Urinary bladder (tissue), 4 donors: Measurements from ENCODE around the gene CSAG1. TPM values are rescaled to one million over a fixed set of nuclear protein-coding genes. Genes with fewer than 3 reads are reported as not detected.
"Not testable (repeated sequence)": the region's sequence is repeated elsewhere in the genome, so short reads cannot be mapped to it uniquely, and the experiment has no call there.

Experiments used
- DNase-seq: peaks from one replicate; pipeline ENCODE4 v3.0.0-alpha.2; 2015; ENCODE audit errors: extremely low spot score
- H3K27ac ChIP-seq: one replicate; pipeline ENCODE4 v1.5.1; 2013; ENCODE audit warnings: low read depth, mild to moderate bottlenecking, moderate library complexity
- H3K36me3 ChIP-seq: one replicate; pipeline ENCODE4 v1.6.1; 2013; ENCODE audit warnings: mild to moderate bottlenecking, moderate library complexity; ENCODE audit not compliant: insufficient read depth
- H3K4me1 ChIP-seq: one replicate; pipeline ENCODE4 v1.6.1; 2013; ENCODE audit warnings: mild to moderate bottlenecking, moderate library complexity; ENCODE audit not compliant: insufficient read depth
- H3K4me3 ChIP-seq: one replicate; pipeline ENCODE4 v1.5.1; 2013; ENCODE audit warnings: low read depth, low read length
- WGBS: extraction: QIAGEN DNeasy Blood & Tissue Kit; methylation state at CpG from one replicate; pipeline ENCODE4 v1.1.7; 2013; 5-methylcytosine and 5-hydroxymethylcytosine counted together
- polyA plus RNA-seq: library from polyadenylated mRNA; stranded (reverse); fragments of 200-250 nt; gene quantifications from one replicate; pipeline ENCODE4 v1.2.3, GENCODE V29; 2013
- total RNA-seq: library from RNA; depleted of rRNA; stranded (reverse); fragments of >200 nt; gene quantifications from one replicate; pipeline ENCODE4 v1.2.3, GENCODE V29; 2014
- donor health status: healthy with polysubstance abuse.
- donor health status: healthy.

Gene CSAG1
- total and polyA plus RNA-seq, 2 donors = not detected

DNA sequence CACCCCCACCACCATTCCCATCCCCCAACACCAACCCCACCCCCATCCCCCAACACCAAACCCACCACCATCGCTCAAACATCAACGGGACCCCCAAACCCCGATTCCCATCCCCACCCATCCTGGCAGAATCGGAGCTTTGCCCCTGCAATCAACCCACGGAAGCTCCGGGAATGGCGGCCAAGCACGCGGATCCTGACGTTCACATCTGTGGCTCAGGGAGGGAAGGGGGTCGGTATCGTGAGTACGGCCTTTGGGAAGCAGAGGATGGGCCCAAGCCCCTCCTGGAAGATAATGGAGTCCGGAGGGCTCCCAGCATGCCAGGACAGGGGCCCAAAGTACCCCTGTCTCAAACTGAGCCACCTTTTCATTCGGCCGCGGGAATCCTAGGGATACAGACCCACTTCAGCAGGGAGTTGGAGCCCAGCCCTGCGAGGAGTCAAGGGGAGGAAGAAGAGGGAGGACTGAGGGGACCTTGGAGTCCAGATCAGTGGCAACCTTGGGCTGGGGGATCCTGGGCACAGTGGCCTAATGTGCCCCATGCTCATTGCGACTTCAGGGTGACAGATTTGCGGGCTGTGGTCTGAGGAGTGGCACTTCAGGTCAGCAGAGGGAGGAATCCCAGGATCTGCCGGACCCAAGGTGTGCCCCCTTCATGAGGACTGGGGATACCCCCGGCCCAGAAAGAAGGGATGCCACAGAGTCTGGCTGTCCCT, 780 bp upstream of the CSAG1 start:
- H3K4me1 ChIP-seq, H3K27ac ChIP-seq, H3K4me3 ChIP-seq, H3K36me3 ChIP-seq, DNase-seq: not testable (repeated sequence)
- WGBS = 93% methylated on average over 20 of the region's 22 CpGs

DNA sequence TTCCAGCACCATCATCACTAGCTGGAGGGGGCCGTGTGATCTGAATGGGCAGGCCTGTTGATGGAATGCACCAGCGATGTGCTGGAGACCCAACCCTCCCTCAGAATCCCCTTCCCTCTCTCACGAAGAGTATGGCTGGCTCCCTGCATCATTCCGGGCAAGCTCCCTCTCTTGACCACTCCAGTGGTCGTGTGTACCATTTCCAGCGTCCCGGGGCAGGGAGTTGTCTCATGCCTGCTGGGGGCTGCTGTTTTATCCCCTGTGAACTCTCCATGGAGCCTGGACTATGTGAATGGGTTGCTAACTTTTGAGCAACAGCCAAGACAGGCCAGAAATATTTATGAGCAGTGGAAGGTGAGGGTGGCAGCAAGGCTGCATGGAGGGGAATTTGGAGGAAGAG, 8.1 kb downstream of the CSAG1 start:
- Histone ChIP-seq H3K4me3 (no peak overlapping the region), H3K4me1 (no peaks in the 10 kb centered on the region), H3K36me3 (no peaks in the 10 kb centered on the region), H3K27ac (no peak overlapping the region)
- WGBS = 71% methylated on average over 7 of the region's 7 CpGs
- DNase-seq = no peak

DNA sequence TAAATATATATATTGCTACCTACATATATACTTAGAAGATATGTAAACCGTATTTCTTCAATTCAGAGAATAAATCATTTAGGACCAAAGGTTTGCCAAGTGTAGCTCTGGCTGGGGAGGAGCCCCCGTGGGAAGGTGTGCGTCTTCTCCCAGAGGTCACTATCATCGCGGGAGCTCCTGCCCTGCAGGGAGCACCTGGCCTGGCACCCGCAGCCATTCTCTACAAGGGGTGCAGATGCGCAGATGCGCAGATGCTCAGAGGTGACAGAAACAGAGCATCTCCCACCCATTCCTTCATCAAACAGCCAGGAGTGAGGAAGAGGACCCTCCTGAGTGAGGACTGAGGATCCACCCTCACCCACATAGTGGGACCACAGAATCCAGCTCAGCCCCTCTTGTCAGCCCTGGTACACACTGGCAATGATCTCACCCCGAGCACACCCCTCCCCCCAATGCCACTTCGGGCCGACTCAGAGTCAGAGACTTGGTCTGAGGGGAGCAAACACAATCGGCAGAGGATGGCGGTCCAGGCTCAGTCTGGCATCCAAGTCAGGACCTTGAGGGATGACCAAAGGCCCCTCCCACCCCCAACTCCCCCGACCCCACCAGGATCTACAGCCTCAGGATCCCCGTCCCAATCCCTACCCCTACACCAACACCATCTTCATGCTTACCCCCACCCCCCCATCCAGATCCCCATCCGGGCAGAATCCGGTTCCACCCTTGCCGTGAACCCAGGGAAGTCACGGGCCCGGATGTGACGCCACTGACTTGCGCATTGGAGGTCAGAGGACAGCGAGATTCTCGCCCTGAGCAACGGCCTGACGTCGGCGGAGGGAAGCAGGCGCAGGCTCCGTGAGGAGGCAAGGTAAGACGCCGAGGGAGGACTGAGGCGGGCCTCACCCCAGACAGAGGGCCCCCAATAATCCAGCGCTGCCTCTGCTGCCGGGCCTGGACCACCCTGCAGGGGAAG, 19.4 kb downstream of the CSAG1 start, which contains the start of gene MAGEA2B:
TSS of gene MAGEA2B (plus strand) at position 814 of the 973 bp plus-strand sequence. CDS start 2,479 bp downstream, outside the sequence.
- H3K4me1 ChIP-seq, DNase-seq, H3K27ac ChIP-seq, H3K36me3 ChIP-seq, H3K4me3 ChIP-seq: not testable (repeated sequence)
- no CpG with 5 or more reads among the region's 35 CpGs for WGBS

DNA sequence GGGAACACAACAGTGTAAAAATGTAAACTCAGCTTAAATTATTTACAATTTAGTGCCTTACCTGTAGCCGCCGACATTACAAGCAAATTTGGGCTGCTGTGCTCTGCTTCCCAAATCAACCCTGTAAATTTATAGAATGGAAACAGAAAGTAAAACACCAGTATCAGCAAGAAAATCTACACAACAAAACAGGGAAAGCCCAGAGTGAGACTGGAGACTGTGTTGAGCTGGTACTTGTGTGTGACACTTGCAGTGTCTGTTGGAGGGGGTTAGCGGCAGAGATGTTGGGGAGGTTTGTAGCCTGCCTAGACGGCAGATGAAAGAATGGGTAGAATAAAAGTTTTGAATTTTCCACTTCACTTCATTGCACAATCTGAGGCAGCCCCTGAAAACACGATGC, 20.3 kb downstream of the CSAG1 start:
- DNase-seq, H3K27ac ChIP-seq, H3K4me3 ChIP-seq, H3K4me1 ChIP-seq, H3K36me3 ChIP-seq: not testable (repeated sequence)
- whole genome bisulfite sequencing = no CpG with 5 or more reads among the region's 5 CpGs

DNA sequence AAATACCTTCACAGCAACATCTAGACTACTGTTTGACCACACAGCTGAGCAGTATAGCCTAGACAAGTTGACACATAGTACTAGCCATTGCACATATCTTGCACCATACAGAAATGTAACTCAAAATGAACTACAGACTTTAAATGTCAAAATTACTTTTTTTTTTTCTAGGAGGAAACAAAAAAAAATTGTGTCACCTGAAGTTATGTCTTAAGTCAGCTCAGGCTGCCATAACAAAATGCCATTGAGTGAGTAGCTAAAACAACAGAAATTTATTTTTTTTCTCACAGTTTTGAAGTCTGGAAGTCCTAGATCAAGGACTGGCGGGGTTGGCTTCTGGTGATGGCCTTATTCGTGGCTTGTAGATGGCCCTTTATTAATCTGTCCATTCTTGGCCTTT, 24.3 kb downstream of the CSAG1 start, which contains the start of gene CSAG2:
TSS of gene CSAG2 (minus strand) at position 101 of the 400 bp plus-strand sequence. CDS start 161 bp downstream, outside the sequence.
- not testable (repeated sequence) for DNase-seq, H3K4me1 ChIP-seq, H3K36me3 ChIP-seq, H3K4me3 ChIP-seq, H3K27ac ChIP-seq
- no CpG with 5 or more reads among the region's 2 CpGs for WGBS

DNA sequence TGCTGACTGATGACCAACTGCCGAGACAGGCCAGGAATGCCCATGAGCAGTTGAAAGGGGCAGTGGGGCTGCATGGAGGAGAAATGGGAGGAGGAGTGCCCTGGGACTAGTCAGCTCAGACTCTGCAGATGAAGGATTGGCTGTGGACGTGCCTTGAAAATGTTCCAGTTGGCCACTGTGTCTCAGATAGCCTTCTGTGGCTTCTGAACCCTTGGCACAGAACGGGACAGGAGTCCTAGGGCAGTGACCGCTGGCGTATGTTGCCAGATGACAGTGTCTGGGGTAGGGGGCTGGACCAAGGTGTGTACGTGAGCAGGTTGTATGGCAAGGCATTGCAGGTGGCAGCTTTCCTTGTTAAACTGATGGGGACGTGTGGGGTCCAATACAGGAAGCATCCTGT, 27.0 kb downstream of the CSAG1 start:
- WGBS = 79% methylated on average over 2 of the region's 7 CpGs

DNA sequence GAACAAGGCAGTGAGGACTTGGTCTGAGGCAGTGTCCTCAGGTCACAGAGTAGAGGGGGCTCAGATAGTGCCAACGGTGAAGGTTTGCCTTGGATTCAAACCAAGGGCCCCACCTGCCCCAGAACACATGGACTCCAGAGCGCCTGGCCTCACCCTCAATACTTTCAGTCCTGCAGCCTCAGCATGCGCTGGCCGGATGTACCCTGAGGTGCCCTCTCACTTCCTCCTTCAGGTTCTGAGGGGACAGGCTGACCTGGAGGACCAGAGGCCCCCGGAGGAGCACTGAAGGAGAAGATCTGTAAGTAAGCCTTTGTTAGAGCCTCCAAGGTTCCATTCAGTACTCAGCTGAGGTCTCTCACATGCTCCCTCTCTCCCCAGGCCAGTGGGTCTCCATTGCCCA, 33.1 kb downstream of the CSAG1 start:
- not testable (repeated sequence) for H3K4me1 ChIP-seq, H3K27ac ChIP-seq, H3K36me3 ChIP-seq, H3K4me3 ChIP-seq, DNase-seq
- over 99% methylated on average over 4 of the region's 5 CpGs for WGBS

More for the DNA sequence above, 27.0 kb downstream of the CSAG1 start:
- not testable (repeated sequence) for DNase-seq, H3K36me3 ChIP-seq, H3K4me3 ChIP-seq, H3K27ac ChIP-seq, H3K4me1 ChIP-seq

DNA sequence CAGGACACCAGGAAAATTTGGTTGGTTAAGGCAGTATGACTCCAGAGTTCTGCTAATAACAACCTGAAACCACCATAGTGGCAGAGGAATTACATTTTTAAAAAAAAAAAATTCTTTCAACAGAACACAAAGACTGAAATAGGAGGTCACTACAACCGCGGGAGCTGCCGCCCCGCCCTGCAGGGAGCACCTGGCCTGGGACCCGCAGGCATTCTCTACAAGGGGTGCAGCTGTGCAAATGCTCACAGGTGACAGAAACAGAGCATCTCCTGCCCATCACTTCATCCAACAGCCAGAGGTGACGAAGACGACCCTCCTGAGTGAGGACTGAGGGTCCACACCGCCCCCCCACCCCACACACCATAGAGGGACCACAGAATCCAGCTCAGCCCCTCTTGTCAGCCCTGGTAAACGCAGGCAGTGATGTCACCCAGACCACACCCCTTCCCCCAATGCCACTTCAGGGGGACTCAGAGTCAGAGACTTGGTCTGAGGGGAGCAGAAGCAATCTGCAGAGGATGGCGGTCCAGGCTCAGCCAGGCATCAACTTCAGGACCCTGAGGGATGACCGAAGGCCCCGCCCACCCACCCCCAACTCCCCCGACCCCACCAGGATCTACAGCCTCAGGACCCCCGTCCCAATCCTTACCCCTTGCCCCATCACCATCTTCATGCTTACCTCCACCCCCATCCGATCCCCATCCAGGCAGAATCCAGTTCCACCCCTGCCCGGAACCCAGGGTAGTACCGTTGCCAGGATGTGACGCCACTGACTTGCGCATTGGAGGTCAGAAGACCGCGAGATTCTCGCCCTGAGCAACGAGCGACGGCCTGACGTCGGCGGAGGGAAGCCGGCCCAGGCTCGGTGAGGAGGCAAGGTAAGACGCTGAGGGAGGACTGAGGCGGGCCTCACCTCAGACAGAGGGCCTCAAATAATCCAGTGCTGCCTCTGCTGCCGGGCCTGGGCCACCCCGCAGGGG, 35.3 kb downstream of the CSAG1 start, which contains the start of gene MAGEA3:
TSS of gene MAGEA3 (plus strand) at position 843 of the 980 bp plus-strand sequence. CDS start 2,039 bp downstream, outside the sequence.
- not testable (repeated sequence) for H3K4me1 ChIP-seq, H3K4me3 ChIP-seq, DNase-seq, H3K27ac ChIP-seq, H3K36me3 ChIP-seq
- 86% methylated on average over 5 of the region's 34 CpGs for WGBS

DNA sequence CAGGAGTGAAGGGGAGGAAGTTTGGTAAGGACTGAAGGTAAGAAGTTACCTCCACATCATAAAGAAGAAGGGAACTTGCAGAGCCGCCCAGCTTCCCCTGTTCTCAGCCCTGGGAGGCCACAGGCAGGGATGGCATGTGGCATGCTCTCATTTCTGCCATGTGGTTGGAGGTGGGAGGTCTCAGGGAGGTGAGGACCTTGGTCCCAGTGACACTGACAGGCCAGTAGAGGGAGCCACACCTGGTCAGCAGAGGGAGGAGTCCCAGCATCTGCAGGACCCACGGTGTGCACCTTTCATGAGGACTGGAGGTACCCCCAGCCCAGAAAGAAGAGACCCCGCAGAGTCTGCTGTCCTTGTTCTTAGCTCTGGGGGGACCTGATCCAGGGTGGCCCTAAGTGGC, 52.5 kb downstream of the CSAG1 start:
- H3K27ac ChIP-seq, DNase-seq, H3K4me3 ChIP-seq, H3K36me3 ChIP-seq, H3K4me1 ChIP-seq: not testable (repeated sequence)
- no CpG with 5 or more reads among the region's 3 CpGs for WGBS

Other genes with a start within 250 kb of the CSAG1 start
- 1.5 TPM for gene GABRQ, start 95.8 kb downstream of the CSAG1 start, total RNA-seq
- gene GABRQ, start 95.8 kb downstream of the CSAG1 start, polyA plus RNA-seq = 0.08 TPM
- gene MAGEA3, start 34.9 kb downstream of the CSAG1 start, total RNA-seq = not detected
- not detected for gene MAGEA3, start 34.9 kb downstream of the CSAG1 start, polyA plus RNA-seq
- gene CSAG2, start 24.4 kb downstream of the CSAG1 start, total RNA-seq = not detected
- gene CSAG2, start 24.4 kb downstream of the CSAG1 start, polyA plus RNA-seq = not detected
- gene MAGEA2B, start 19.1 kb downstream of the CSAG1 start, total RNA-seq = not detected
- not detected for gene MAGEA2B, start 19.1 kb downstream of the CSAG1 start, polyA plus RNA-seq
- gene MAGEA12, start within 50 bp of the CSAG1 start, total RNA-seq = not detected
- gene MAGEA12, start within 50 bp of the CSAG1 start, polyA plus RNA-seq = not detected
- not detected for gene MAGEA2, start 20.1 kb upstream of the CSAG1 start, total RNA-seq
- not detected for gene MAGEA2, start 20.1 kb upstream of the CSAG1 start, polyA plus RNA-seq
- not detected for gene CSAG3, start 25.5 kb upstream of the CSAG1 start, total RNA-seq
- not detected for gene CSAG3, start 25.5 kb upstream of the CSAG1 start, polyA plus RNA-seq
- not detected for gene MAGEA6, start 36.0 kb upstream of the CSAG1 start, total RNA-seq
- not detected for gene MAGEA6, start 36.0 kb upstream of the CSAG1 start, polyA plus RNA-seq
- gene CETN2, start 97.0 kb upstream of the CSAG1 start, total RNA-seq = 38.3 TPM
- gene CETN2, start 97.0 kb upstream of the CSAG1 start, polyA plus RNA-seq = 44.1 TPM
- 6.2 TPM for gene NSDHL, start 97.3 kb upstream of the CSAG1 start, total RNA-seq
- gene NSDHL, start 97.3 kb upstream of the CSAG1 start, polyA plus RNA-seq = 15.5 TPM
- gene ZNF185, start 164.3 kb upstream of the CSAG1 start, total RNA-seq = 9.7 TPM
- 5.3 TPM for gene ZNF185, start 164.3 kb upstream of the CSAG1 start, polyA plus RNA-seq